ENCODE data around the gene CTNNA2. TPM values are rescaled to one million over a fixed set of nuclear protein-coding genes. Genes with fewer than 3 reads are reported as not detected.
A peak's percentile ranks its signal among the peaks of the same experiment; 100 is the strongest.

Gene CTNNA2
- total and polyA plus RNA-seq, 2 of the 8 experiments (the other 6 are each of a cell fraction or from before 2014, with no cell fraction given): 3.9 to 9.0 TPM

- Histone ChIP-seq H3K4me2 (ENCODE audit: insufficient read depth in 1 of 2, low read depth in 2 of 2, low read length in 2 of 2) (peak overlapping the region in 1 of 2 experiments; percentile 19; a peak in 1 of 4 replicates), H3K79me2 (ENCODE audit: control insufficient read depth in 1 of 2, insufficient read depth in 2 of 2, low read length in 2 of 2) (no peaks in the 10 kb centered on the region), H3K27me3 (replicated peaks in 1 of 4; ENCODE audit: control insufficient read depth in 3 of 4, extremely low read depth in 1 of 4, insufficient read depth in 3 of 4, low read length in 3 of 4) (peaks cover 1 to 6% (median 3%) of the 10 kb centered on the region in 4 experiments; a peak in 4 of 7 replicates), H2AFZ (ENCODE audit: low read length) (no peak overlapping the region), H2BK120ac (replicated peaks; ENCODE audit: low read depth, low read length) (no peak overlapping the region), H3K23ac (ENCODE audit: insufficient read length) (no peak overlapping the region), H4K5ac (ENCODE audit: insufficient read length, low read depth, low read length) (no peak overlapping the region), H3K9ac (replicated peaks in 1 of 4; ENCODE audit: extremely low read depth in 1 of 4, low read depth in 3 of 4, low read length in 3 of 4) (no peak overlapping the region), H3K4ac (replicated peaks; ENCODE audit: insufficient read length, low read depth, low read length) (no peak overlapping the region), H3K4me1 (replicated peaks in 1 of 4; ENCODE audit: control insufficient read depth in 3 of 4, insufficient read depth in 4 of 4, low read length in 3 of 4) (peaks cover 0 to 10% (median 2%) of the 10 kb centered on the region in 4 experiments; a peak in 2 of 7 replicates), H2AK5ac (ENCODE audit: low read depth, low read length) (no peak overlapping the region), H2BK12ac (ENCODE audit: low read depth, low read length) (no peak overlapping the region), H4K91ac (replicated peaks; ENCODE audit: insufficient read length, low read length) (no peak overlapping the region), H2BK5ac (ENCODE audit: low read depth, low read length) (no peak overlapping the region), H3K79me1 (ENCODE audit: low read depth, low read length) (no peaks in the 10 kb centered on the region), H3K23me2 (ENCODE audit: low read depth, low read length) (no peaks in the 10 kb centered on the region), H3K36me3 (ENCODE audit: control insufficient read depth in 2 of 4, insufficient read depth in 4 of 4, low read length in 3 of 4) (no peaks in the 10 kb centered on the region), H3K27ac (ENCODE audit: low read depth, low read length) (no peak overlapping the region), H3K18ac (ENCODE audit: extremely low read depth, low read length) (no peak overlapping the region), H2BK15ac (ENCODE audit: low read length) (no peak overlapping the region), H3K4me3 (ENCODE audit: extremely low read depth in 1 of 4, insufficient read depth in 2 of 4, low read depth in 3 of 4, low read length in 4 of 4) (peak overlapping the region in 1 of 4 experiments; percentile 14; a peak in 1 of 8 replicates), H4K8ac (ENCODE audit: extremely low read depth, insufficient read depth, low read length) (no peak overlapping the region), H3K9me3 (ENCODE audit: insufficient read depth in 2 of 2, low read depth in 1 of 2, low read length in 1 of 2) (no peaks in the 10 kb centered on the region), H2BK20ac (ENCODE audit: low read length) (no peak overlapping the region), H3K14ac (ENCODE audit: insufficient read length) (no peak overlapping the region), H3K56ac (replicated peaks; ENCODE audit: insufficient read length, low read depth, low read length) (no peak overlapping the region), H4K20me1 (replicated peaks in 1 of 2; ENCODE audit: control insufficient read depth in 1 of 2, insufficient read depth in 2 of 2, low read length in 2 of 2) (peaks cover 0 to 2% of the 10 kb centered on the region in 2 experiments)
- no peak for DNase-seq (ENCODE audit: low read depth in 1 of 2, low spot score in 2 of 2)
- FAIRE-seq: no peak
- TF ChIP-seq PHF8 (conservative IDR thresholded peaks at IDR 0.05; ENCODE audit: low read depth, low read length) (no peak), SP4 (IDR thresholded peaks at IDR 0.05; ENCODE audit: low read length) (no peak), CHD2 (IDR thresholded peaks at IDR 0.05; ENCODE audit: low read length) (no peak), RNF2 (IDR thresholded peaks at IDR 0.05; ENCODE audit: borderline replicate concordance, low read depth, low read length, missing control alignments, poor library complexity, severe bottlenecking) (no peak)
- ChIA-PET POLR2A (ENCODE audit: partially characterized antibody) (no interaction called here), CTCF (ENCODE audit: partially characterized antibody) (interaction anchor here (1.2 kb wide), 1 partner anchor 8 kb away, joined by 3 read pairs; no protein-coding TSS in a partner anchor)
- 60% methylated on average over 7 of the region's 7 CpGs; no CpG with 5 or more reads in 1 of the 2 experiments for WGBS, 2 experiments (ENCODE audit: extremely low coverage in 1 of 2, insufficient coverage in 1 of 2, insufficient read length in 1 of 2, insufficient replicate concordance in 2 of 2, low coverage in 1 of 2, low lambda C conversion rate in 2 of 2, missing lambda C conversion rate in 1 of 2)
These were observed 851.0 kb downstream of the CTNNA2 start for GRCh38 chr2:80363791-80364349.

Data from H1 (cell line).